Panc1 (cell line): ENCODE measurements around the gene FITM2. TPM values are rescaled to one million over a fixed set of nuclear protein-coding genes. Genes with fewer than 3 reads are reported as not detected.

Experiments
- ATAC-seq: fragments of 200-7000 bp; cut with Tn5 transposase; 2 replicates; pipeline ENCODE4 v1.9.1; 2020; ENCODE audit warnings: mild to moderate bottlenecking, moderate library complexity
- BruUV-seq: library from RNA; stranded (reverse); fragments of 400-500 nt; replicated peaks from 2 replicates; lab custom pipeline; 2021; lab: Mats Ljungman, UMichigan
- CTCF ChIA-PET: fragments of 300-600 bp; sonication (Branson Sonifier 250); formaldehyde crosslinking; loops from one replicate; lab custom pipeline; 2022; ENCODE audit warnings: antibody characterized with exemption; lab: Charles Lee
- POLR2A ChIA-PET: fragments of 300-600 bp; sonication (Branson Sonifier 250); formaldehyde crosslinking; loops from one replicate; lab custom pipeline; 2022; ENCODE audit warnings: antibody characterized with exemption; lab: Charles Lee
- DNase-seq: peaks from one replicate; pipeline ENCODE4 v3.0.0-alpha.2; 2010; ENCODE audit warnings: low read depth, low spot score
- H3K27ac ChIP-seq: 2 replicates; pipeline ENCODE4 v1.5.1; 2011; ENCODE audit warnings: mild to moderate bottlenecking, low read length, inconsistent platforms
- H3K27me3 ChIP-seq: fragments of 200-500 bp; sonication (Bioruptor generic); 2 replicates; pipeline ENCODE4 v1.6.0; 2014; ENCODE audit warnings: low read length, inconsistent platforms; ENCODE audit not compliant: control insufficient read depth, insufficient read depth
- H3K36me3 ChIP-seq: fragments of 200-500 bp; sonication (Bioruptor generic); 2 replicates; pipeline ENCODE4 v1.5.1; 2014; ENCODE audit warnings: inconsistent platforms, mild to moderate bottlenecking, low read length, moderate library complexity; ENCODE audit not compliant: control insufficient read depth, insufficient read depth
- H3K4me1 ChIP-seq: 2 replicates; pipeline ENCODE4 v1.5.1; 2011; ENCODE audit warnings: inconsistent platforms, mild to moderate bottlenecking, low read length, moderate library complexity; ENCODE audit not compliant: control insufficient read depth, insufficient read depth
- H3K4me3 ChIP-seq, 2 experiments: 2 replicates each; pipeline ENCODE4 v1.5.1; 2011 to 2012; ENCODE audit warnings: low read depth in 2 of 2, low read length in 2 of 2, mild to moderate bottlenecking in 2 of 2, inconsistent platforms in 1 of 2, moderate library complexity in 1 of 2
- H3K9me3 ChIP-seq: fragments of 200-500 bp; sonication (Bioruptor generic); 2 replicates; pipeline ENCODE4 v1.5.1; 2014; ENCODE audit warnings: low read depth, mild to moderate bottlenecking, inconsistent platforms, low read length, moderate library complexity; ENCODE audit not compliant: control insufficient read depth, insufficient read depth
- POLR2AphosphoS5 ChIP-seq: IDR thresholded peaks from 2 replicates; pipeline ENCODE4 v1.6.1; 2012; ENCODE audit warnings: mild to moderate bottlenecking, low read depth, low read length, moderate library complexity
- SIN3A ChIP-seq: IDR thresholded peaks from 2 replicates; pipeline ENCODE4 v1.6.1; 2012; ENCODE audit warnings: low read depth, mild to moderate bottlenecking, low read length, moderate library complexity, borderline replicate concordance; ENCODE audit not compliant: insufficient read depth
- TCF7L2 ChIP-seq: IDR thresholded peaks from 2 replicates; pipeline ENCODE4 v1.6.1; 2011; ENCODE audit warnings: mild to moderate bottlenecking, low read depth, low read length, inconsistent platforms
- in situ Hi-C: cut with HindIII; loops from 2 replicates; pipeline ENCODE4 v1.10.0; 2016; ENCODE audit warnings: low sequenced_read_pairs, low pct_unique_long_range_greater_than_20kb
- intact Hi-C: fragments of 100-400 bp; cut with micrococcal nuclease; formaldehyde crosslinking; loops from one replicate; pipeline ENCODE4 v1.10.0; 2022; ENCODE audit not compliant: unreplicated experiment
- total RNA-seq: library from RNA; stranded (reverse); gene quantifications from one replicate; pipeline ENCODE4 v1.2.1, GENCODE V29; 2021; ENCODE audit not compliant: unreplicated experiment
- TF ChIP-seq, protein P1 (sequence below): fragments of 450-650 bp; IDR thresholded peaks from 2 replicates; pipeline ENCODE4 v1.5.1; 2017; ENCODE audit warnings: mild to moderate bottlenecking
- TF ChIP-seq, protein P2 (sequence below), 2 experiments: IDR thresholded peaks; 2 replicates each; pipeline ENCODE4 v1.6.1; 2011 to 2012; ENCODE audit warnings: low read depth in 2 of 2, control low read depth in 1 of 2, low read length in 1 of 2, mild to moderate bottlenecking in 1 of 2, moderate library complexity in 1 of 2; ENCODE audit not compliant: insufficient read depth in 1 of 2

FITM2 gene
- total RNA-seq, 1 experiment from 2014 or later, result 10.5 TPM

DNA sequence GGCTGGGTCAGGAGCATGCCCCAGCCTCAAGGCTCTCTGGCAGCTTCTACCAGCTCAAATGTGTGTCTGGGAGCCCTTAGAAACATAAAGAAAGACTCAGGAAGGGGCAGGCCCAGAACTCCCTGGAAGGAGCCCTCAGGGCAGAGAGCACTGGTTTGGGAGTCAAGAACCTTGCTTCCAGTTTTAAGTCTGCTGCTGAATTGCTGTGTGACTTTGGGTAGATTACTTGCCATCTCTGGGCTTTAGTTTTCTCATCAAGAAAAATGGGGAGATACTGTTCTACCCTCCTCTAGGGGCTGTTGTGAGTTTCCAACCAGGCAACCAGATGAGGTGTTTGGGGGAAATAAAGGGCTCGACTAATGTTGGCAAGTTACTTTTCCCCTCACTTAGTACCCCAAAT is 55.1 kb downstream of the FITM2 start:
- no peak overlapping the region for H3K27ac ChIP-seq
- POLR2A ChIA-PET, result interaction anchor here (0.6 kb wide), 1 partner anchor 213 kb away, joined by 12 read pairs; no protein-coding TSS in a partner anchor
- no peaks in the 10 kb centered on the region for H3K36me3 ChIP-seq
- TF ChIP-seq TCF7L2, result no peak
- no peak for TF ChIP-seq POLR2AphosphoS5
- TF ChIP-seq, protein P1, sequence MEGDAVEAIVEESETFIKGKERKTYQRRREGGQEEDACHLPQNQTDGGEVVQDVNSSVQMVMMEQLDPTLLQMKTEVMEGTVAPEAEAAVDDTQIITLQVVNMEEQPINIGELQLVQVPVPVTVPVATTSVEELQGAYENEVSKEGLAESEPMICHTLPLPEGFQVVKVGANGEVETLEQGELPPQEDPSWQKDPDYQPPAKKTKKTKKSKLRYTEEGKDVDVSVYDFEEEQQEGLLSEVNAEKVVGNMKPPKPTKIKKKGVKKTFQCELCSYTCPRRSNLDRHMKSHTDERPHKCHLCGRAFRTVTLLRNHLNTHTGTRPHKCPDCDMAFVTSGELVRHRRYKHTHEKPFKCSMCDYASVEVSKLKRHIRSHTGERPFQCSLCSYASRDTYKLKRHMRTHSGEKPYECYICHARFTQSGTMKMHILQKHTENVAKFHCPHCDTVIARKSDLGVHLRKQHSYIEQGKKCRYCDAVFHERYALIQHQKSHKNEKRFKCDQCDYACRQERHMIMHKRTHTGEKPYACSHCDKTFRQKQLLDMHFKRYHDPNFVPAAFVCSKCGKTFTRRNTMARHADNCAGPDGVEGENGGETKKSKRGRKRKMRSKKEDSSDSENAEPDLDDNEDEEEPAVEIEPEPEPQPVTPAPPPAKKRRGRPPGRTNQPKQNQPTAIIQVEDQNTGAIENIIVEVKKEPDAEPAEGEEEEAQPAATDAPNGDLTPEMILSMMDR, result no peak
- TF ChIP-seq, protein P2, sequence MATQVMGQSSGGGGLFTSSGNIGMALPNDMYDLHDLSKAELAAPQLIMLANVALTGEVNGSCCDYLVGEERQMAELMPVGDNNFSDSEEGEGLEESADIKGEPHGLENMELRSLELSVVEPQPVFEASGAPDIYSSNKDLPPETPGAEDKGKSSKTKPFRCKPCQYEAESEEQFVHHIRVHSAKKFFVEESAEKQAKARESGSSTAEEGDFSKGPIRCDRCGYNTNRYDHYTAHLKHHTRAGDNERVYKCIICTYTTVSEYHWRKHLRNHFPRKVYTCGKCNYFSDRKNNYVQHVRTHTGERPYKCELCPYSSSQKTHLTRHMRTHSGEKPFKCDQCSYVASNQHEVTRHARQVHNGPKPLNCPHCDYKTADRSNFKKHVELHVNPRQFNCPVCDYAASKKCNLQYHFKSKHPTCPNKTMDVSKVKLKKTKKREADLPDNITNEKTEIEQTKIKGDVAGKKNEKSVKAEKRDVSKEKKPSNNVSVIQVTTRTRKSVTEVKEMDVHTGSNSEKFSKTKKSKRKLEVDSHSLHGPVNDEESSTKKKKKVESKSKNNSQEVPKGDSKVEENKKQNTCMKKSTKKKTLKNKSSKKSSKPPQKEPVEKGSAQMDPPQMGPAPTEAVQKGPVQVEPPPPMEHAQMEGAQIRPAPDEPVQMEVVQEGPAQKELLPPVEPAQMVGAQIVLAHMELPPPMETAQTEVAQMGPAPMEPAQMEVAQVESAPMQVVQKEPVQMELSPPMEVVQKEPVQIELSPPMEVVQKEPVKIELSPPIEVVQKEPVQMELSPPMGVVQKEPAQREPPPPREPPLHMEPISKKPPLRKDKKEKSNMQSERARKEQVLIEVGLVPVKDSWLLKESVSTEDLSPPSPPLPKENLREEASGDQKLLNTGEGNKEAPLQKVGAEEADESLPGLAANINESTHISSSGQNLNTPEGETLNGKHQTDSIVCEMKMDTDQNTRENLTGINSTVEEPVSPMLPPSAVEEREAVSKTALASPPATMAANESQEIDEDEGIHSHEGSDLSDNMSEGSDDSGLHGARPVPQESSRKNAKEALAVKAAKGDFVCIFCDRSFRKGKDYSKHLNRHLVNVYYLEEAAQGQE (IDR thresholded peaks at IDR 0.05; ENCODE audit: insufficient read depth in 1 of 2, low read depth in 2 of 2, low read length in 1 of 2), result no peak
- no peak for TF ChIP-seq SIN3A
- CTCF ChIA-PET, result no interaction called here
- no peaks in the 10 kb centered on the region for H3K27me3 ChIP-seq
- no TSS peak for BruUV-seq
- H3K4me3 ChIP-seq, result no peak overlapping the region
- ATAC-seq (no peak), DNase-seq (no peak)
- no peaks in the 10 kb centered on the region for H3K4me1 ChIP-seq
- intact Hi-C loops (no loop called here), in situ Hi-C loops (no loop called here)
- H3K9me3 ChIP-seq, result no peaks in the 10 kb centered on the region

DNA sequence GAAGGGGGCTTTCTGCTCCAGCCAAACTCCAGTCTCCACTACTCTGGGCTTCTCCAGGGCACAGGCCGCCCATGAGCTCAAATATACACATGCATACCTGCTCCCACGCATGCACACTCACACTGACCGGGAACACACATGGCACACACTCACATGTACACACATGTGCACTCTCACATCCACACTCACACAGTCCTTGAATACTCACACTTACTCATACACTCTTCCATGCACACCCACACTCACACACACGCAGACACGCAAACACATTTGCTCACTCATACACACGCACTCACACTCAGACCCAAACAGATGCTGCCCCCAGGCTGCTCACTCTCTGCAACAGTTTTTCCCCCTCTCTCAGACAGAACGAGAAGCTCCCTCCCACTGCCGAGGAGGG is 56.9 kb downstream of the FITM2 start:
- TF ChIP-seq, protein P2 (IDR thresholded peaks at IDR 0.05; ENCODE audit: insufficient read depth in 1 of 2, low read depth in 2 of 2, low read length in 1 of 2), result no peak
- TF ChIP-seq, protein P1, result no peak
- no peak for TF ChIP-seq SIN3A
- TF ChIP-seq TCF7L2, result no peak
- TF ChIP-seq POLR2AphosphoS5, result no peak
- Histone ChIP-seq H3K27me3 (no peaks in the 10 kb centered on the region), H3K4me3 (no peak overlapping the region), H3K36me3 (no peaks in the 10 kb centered on the region), H3K4me1 (no peaks in the 10 kb centered on the region), H3K27ac (no peak overlapping the region), H3K9me3 (no peaks in the 10 kb centered on the region)
- no peak for ATAC-seq
- ChIA-PET CTCF (no interaction called here), POLR2A (no interaction called here)
- DNase-seq, result no peak
- no TSS peak for BruUV-seq
- intact Hi-C loops, result no loop called here
- in situ Hi-C loops, result no loop called here
